Stimulated activated CD4-positive, alpha-beta T cell treated with anti-CD3 and anti-CD28 coated beads, Interleukin-15, amount 100 ng/mL, for 1 hour (primary cell): ENCODE results near the gene FOXD4.
"Not testable (repeated sequence)": the region's sequence is repeated elsewhere in the genome, so short reads cannot be mapped to it uniquely, and the experiment has no call there.

ENCODE experiments used
- DNase-seq, 2 donors: peaks; one replicate each; pipeline ENCODE4 v3.0.0-alpha.2; 2020; ENCODE audit warnings: low read depth in 1 of 2, low spot score in 1 of 2

The FOXD4 gene

GRCh38 chr9:94323-94722 is 23.9 kb downstream of the FOXD4 start:
- not testable (repeated sequence) for DNase-seq

DNA sequence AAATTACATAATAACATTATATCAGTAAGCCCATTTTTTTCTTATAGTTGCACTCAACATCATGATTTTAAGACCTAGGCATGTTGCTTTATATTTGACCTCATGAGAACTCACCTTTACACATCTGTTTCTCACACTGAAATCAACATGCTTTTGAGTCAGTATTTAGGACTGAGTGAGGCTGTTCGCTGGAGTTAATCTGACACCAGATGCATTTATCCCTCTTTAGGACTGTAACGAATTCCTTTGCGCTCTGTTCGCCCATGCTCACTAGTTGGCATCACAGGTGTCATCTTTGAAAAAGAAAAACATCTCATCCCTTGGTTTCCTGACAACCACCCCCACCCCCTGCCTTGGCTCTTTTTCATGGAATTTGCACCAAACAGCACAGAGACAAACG is 24.3 kb downstream of the FOXD4 start:
- DNase-seq: not testable (repeated sequence)

DNA sequence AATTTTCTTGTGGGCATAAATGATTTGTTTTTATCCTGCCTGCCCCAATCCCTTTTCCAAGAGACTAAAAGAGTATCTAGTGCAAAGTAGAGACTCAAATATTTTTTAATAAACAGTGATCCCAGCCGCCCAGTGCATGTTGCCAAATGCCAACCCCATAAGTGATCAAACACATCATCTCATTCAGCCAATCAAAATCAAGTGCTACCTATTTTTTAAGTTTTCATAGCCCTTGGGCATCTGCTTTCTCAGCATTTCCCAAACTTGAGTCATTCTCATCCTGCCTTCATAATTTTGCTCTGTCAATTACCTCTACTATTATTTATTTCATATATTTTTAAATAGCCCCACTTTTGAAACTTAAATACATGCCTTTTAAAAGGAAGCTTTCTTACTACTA is 27.4 kb downstream of the FOXD4 start:
- not testable (repeated sequence) for DNase-seq

DNA sequence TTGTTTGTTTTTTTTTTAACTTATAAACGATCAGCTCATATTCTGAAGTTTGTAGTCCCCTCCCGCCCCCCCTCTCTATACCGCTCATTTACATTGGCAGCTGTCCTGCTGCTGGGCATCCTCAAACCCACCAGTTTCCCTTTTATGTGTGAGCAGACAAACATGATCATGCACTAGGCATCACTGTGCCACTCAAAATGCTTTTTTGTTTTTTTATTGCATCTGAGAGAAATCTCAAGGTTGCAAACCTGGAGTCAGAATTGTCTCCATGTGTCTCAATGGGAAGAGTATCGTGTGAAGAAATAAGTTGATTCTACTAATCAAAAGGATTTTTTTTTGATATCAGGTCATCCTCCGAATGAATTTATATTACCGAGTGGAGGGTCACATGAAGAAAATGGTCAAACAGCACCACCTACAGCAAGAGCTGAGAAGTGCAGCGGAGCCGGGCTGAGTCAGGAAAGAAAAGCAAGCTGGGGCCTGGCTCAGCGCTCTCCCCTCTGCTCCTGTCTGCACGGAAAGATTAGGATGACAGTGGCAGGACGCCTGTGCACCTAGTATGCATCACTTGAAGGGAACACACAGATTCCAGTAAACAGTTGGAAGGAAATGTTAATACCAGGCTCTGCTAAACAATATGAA is 29.7 kb downstream of the FOXD4 start:
- not testable (repeated sequence) for DNase-seq

- not testable (repeated sequence) for DNase-seq
Measured at GRCh38 chr9:87860-88259, 30.4 kb downstream of the FOXD4 start.

DNA sequence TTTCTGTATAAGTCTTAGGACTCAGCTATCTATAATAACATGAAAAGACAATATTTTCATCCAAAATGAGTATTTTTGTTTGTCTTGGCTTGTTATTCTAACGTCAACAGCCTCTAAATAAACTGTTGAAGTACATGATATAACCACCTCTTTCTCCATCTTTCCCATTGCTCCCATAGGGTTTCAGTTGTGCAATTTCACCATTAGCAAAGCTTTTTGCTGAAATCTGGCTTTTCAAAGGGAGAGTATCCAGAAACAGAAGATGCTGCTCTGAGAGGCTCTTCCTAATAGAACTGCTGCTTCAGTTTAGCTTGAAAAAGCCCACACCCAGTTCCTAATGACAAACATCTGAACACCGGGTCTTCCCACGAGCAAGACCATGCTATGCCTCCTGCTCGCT is 31.1 kb downstream of the FOXD4 start:
- DNase-seq: not testable (repeated sequence)

- not testable (repeated sequence) for DNase-seq
Measured at GRCh38 chr9:86697-87096, 31.5 kb downstream of the FOXD4 start.

- not testable (repeated sequence) for DNase-seq
Measured at GRCh38 chr9:82932-83689, 35.1 kb downstream of the FOXD4 start.

DNA sequence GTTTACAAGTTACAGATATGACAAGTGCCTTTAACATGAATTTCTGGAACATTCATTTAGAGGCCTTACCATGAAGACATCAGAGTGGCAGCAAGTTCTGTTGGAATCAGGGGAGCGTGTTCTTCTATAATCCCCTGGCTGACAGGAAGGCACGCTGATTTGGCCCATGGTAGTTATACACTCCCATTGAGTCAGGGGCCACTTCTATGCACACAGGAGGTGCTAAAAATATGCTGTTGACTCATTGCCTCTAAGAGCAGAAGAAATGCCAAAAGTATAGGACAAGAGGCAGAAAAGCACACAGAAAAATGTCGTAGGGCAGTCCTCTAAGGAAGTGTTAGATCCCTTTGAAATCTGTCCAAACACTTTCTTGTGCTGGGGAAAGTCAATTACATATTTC is 39.9 kb downstream of the FOXD4 start:
- not testable (repeated sequence) for DNase-seq

DNA sequence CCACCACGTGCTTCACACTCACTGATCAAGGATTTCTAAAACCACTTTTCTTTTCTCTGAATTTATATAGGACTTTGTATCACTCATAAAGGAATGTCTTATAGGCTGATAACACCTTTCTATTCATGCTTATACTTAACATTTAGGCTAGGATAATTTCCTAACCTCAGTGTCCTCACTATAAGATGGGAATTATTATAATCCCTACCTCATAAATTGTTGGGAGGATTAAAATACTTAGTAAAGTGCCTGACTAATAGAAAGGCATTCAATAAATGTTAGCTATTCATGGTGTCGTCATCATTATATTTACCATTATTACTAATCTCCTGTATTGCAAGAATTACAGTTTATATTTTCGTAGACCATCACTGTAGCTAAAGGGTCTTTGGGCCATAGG is 41.8 kb downstream of the FOXD4 start:
- DNase-seq: not testable (repeated sequence)

GRCh38 chr9:73900-74525 is 44.2 kb downstream of the FOXD4 start:
- DNase-seq: not testable (repeated sequence)

- DNase-seq: not testable (repeated sequence)
Measured at GRCh38 chr9:73076-73899, 44.9 kb downstream of the FOXD4 start.
